Stimulated activated naive CD4-positive, alpha-beta T cell treated with Interleukin-2 at 50 U/mL for 16 hours (primary cell): ENCODE data around the gene RNF34.
A peak's percentile ranks its signal among the peaks of the same experiment; 100 is the strongest.
"Not testable (repeated sequence)": the region's sequence is repeated elsewhere in the genome, so short reads cannot be mapped to it uniquely, and the experiment has no call there.

Source experiments
- DNase-seq: peaks from one replicate; lab custom pipeline; 2025; lab: John Stamatoyannopoulos, UW

Gene RNF34, protein sequence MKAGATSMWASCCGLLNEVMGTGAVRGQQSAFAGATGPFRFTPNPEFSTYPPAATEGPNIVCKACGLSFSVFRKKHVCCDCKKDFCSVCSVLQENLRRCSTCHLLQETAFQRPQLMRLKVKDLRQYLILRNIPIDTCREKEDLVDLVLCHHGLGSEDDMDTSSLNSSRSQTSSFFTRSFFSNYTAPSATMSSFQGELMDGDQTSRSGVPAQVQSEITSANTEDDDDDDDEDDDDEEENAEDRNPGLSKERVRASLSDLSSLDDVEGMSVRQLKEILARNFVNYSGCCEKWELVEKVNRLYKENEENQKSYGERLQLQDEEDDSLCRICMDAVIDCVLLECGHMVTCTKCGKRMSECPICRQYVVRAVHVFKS

DNA sequence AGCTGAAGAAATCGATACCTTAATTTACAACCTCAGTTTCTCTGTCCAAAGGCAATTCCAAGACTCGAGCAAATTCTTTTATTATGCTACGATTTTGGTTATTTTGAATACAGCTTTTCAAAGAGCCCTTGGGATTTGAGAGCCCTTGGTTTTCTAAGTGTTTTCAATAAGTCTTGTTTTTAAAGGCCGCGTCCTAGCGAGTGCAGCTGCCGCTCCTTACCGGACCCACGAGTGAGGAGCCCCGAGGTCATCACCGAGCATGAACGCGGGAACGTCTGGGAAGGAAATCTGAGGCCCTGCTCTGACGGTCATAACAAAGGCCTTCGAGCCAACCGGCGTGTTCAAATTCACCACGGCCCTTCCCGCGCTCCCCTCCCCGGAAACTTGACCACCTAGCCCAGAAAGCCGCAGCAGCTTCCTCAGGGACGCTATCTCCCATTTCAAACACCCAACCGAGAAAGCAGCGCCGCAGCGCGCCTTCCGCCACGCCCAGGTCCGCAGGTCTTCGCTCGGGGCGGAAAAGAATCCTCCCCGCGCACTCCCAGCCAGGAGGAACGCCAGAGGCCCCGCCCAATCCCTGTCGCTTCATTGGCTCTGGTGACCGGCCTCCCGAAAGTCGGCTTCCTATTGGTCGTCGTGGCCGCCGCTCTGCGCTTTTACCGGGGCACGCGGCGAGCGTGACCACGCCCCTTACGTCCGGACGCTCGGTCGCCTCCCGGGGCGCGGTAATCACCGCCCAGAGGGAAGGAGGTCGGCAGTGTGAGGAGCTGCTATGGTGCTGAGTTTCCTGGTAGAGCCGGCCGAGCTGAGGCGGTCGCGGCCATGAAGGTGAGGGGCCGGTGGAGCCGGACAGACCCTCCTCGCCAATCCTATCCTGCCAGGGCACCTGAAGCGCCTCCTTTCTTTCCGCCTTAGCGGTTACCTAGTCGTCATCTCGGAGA, at the start of gene RNF34:
RNF34 (plus strand) TSS at position 728 of the 941 bp plus-strand sequence; CDS start at position 823, 95 bp downstream.
- peak; percentile 99 for DNase-seq

DNA sequence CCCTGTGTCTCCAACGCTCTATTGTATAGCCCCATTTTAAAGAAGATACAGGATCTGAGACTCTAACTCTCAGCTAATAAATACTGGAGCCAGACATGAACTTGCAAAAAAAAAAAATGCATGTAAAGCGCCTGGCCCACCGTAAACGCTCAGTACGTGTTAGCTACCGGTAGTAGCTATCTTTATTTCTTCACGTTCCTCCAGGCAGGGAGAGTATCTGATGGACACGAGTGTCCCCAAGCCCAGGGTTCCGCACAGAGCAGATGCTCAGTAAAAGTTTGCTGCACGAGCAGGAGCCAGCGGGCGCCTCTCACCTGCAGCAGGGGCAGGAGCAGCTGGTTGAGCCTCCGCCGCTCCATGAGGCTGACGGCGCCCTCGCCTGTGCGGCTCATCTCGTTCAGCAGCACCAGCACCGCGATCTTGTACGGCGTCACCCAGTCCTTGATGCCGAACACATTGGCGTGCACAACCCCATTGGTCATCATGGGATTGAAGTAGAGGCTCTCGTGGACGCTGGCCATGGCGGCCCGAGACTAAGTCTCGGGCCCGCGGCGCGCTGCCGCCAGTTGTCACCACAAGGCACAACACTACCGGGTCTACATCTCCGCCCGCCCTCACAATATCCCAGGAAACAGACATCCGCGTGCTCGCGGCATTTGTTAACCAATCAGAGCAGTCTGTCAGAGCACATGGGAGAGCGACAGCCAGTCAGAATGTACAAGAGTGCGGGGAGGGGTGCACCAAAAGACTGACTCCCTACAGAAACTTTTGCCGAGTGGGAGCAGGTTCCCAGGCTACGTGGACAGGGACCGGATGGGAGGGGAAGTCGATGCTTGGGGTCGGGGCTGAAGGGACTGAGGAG, 47.9 kb upstream of the RNF34 start, which contains the start of gene ANAPC5:
ANAPC5 (minus strand) TSS at position 592 of the 862 bp plus-strand sequence; CDS start at position 521, 71 bp downstream.
- peak; percentile 92 for DNase-seq

DNA sequence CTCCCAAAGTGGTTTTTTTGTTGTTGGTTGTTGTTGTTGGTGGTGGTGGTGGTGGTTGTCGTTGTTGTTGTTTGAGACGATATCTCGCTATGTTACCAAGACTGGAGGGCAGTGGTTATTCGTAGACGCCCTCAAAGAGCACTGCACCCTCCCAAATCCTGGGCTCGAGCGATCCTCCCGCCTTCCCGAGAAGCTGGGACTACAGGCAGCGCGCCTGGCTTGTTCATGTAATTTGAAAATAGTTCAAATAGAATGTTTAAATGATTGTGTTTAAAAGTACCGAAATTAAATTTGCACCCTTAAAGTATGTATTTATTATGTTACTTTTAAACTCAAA, 47.3 kb upstream of the RNF34 start:
- no peak for DNase-seq

DNA sequence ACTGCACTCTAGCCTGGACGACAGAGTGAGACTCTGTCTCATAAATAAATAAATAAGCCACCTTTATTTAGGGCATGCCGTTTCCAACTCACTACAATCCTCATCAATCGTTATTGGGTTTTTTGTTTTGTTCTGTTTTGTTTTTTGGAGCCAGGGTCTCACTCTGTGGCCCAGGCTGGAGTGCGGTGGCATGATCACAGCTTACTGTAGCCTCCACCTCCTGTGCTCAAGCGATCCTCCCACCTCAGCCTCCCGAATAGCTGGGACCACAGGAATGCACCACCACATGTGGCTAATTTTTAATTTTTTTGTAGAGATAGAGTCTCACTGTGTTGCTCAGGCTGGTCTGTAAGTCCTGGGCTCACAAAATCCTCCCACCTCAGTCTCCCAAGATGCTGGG, 44.1 kb upstream of the RNF34 start:
- DNase-seq, result no peak

DNA sequence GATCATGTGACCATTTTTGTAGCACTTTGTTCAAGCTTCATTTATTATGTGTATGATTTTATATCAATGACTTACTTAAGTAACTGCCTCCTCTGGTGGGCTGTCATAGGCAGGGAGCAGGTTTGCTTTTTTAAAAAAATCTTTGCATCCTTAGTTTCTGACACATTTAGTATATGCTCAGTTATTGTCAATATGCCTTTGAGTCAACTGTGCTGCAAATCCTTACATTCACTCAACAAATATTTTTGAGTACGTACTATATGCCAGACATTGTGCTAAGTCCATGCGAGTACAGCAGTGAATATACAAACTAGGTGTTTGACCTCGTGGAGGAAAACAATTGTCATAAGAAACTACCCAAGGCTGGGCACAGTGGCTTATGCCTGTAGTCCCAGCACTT, 43.3 kb upstream of the RNF34 start:
- DNase-seq, result no peak

DNA sequence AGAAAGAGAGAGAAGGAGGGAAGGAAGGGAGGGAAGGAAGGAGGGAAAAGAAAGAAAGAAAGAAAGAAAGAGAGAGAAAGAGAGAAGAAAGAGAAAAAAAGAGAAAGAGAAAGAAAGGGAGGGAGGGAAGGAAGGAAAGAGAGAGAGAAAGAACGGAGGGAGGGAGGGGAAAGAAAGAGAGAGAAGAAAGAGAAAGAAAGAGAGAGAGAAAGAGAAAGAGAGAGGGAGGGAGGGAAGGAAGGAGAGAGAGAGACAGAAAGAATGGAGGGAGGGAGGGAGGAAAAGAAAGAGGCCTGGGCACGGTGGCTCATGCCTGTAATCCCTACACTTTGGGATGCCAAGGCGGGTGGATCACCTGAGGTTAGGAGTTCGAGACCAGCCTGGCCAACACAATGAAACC, 42.6 kb upstream of the RNF34 start:
- DNase-seq, result no peak

DNA sequence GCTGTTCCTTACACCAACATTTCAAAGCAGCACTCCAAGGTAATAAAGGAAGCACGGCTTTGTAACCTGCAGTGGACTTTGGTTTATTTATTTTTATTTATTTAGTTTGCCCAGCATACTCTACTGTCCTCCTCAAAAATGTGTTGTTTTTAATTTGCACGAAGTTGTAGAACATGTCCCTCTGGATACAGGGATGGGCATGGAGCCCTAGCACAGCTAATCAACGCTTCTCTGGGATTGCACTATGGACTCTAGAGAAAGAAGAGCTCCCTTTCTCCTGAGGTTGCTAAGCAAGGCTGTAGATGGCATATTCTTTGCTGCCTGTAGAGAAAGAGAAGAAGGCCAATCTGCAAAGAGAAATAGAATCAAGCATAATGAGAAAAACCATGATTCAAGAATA, 41.8 kb upstream of the RNF34 start:
- DNase-seq, result no peak

DNA sequence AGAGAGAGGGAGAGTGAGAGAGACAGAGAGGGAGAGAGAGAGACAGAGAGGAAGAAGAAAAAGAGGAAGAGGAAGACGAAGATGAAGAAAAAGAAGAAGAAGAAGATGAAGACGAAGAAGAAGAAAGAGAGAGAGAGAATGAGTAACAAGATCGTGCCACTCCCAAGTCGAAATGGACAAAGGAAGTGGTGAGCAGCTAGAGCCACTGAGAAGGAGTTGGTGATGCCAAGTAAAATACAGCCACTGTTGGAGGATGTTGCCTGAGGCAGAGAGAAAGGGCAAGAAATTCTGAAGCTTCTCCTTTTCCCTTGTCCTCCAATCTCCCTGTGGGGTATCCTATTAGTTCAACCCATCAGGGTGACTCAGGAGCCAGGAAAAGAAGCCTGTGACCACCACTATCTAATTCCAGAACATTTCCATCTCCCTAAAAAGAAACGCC, 35.2 kb upstream of the RNF34 start:
- DNase-seq, result no peak

DNA sequence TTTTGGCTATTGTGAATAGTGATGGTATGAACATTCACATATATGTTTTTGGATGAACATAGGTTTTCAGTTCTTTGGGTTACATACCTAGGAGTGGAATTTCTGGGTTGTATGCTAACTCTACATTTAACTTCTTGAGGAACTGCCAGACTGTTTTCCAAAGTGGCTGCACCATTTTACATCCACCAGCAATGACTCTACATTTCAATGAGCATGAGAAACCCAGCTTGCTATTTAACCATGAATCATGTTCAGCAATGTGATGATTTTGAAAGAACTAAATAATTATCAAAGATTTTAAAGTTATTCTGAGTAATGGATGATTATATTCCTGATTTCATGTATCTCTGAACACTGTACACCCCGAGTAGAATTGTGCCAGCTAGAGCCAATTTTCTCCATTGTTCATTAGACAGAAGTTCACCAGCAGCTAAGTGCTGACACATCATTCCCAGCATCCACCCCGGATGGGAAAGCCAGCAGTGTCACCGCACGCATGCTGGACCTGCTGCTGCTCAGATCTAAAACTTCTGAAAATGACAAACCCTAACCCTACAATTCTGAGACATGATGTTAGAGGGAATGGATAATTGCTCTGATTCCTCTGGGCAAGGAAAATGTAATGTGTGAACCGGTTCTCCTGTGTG, 34.4 kb upstream of the RNF34 start:
- DNase-seq, result no peak

DNA sequence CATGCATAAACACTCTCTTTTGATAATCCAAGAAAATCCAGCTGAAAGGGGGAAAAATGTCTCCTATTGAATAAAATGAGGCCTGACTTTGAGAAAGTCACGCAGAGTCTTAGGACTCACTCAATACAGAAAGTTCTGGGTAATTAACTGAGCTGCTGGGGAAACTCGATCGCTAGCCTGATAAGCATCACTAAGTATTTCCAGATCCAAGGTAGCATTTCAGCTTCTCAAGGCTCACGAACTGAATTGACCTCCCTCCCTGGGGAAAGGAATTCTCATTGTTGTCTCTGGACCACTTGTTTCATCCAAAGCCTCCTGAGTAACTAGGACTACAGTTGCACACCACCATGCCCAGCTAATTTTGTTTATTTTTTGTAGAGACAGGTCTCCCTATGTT, 33.9 kb upstream of the RNF34 start:
- no peak for DNase-seq

DNA sequence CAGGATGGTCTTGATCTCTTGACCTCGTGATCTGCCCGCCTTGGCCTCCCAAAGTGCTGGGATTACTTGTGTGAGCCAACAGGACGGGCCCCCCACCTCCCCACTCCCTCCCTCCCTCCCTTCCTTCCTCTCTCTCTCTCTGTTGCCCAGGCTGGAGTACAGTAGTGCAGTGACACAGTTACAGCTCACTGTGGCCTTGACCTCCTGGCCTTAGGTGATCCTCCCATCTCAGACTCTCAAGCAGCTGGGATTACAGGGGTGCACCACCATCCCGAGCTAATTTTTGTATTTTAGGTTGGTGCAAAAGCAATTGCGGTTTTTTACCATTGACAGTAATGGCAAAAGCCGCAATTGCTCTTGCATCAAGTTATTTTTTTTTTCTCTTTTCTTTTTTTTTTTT, 28.5 kb upstream of the RNF34 start:
- no peak for DNase-seq

DNA sequence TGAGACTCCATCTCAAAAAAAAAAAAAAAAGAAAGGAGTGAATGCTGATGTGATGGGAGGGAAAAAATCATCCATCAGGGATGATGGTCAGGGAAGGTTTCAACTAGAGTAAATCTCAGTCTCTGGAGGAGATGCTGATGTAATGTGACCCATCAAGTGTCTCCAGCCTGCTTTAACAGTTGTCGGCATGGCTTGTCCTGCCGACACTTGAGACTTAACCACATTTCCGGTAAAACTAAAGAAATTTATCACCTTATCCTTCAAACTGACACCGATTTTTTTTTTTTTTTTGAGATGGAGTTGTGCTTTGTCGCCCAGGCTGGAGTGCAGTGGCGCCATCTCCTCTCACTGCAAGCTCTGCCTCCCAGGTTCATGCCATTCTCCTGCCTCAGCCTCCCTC, 26.2 kb upstream of the RNF34 start:
- no peak for DNase-seq

DNA sequence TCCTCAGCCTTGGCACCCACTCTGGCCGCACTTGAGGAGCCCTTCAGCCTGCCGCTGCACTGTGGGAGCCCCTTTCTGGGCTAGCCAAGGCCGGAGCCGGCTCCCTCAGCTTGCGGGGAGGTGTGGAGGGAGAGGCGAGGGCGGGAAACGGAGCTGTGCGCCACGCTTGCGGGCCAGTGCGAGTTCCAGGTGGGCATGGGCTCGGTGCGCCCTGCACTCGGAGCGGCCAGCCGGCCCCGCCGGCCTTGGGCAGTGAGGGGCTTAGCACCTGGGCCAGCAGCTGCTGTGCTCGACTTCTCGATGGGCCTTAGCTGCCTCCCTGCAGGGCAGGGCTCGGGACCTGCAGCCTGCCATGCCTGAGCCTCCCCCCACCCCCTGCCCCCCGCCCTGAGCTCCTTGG, 25.6 kb upstream of the RNF34 start:
- DNase-seq, result not testable (repeated sequence)

DNA sequence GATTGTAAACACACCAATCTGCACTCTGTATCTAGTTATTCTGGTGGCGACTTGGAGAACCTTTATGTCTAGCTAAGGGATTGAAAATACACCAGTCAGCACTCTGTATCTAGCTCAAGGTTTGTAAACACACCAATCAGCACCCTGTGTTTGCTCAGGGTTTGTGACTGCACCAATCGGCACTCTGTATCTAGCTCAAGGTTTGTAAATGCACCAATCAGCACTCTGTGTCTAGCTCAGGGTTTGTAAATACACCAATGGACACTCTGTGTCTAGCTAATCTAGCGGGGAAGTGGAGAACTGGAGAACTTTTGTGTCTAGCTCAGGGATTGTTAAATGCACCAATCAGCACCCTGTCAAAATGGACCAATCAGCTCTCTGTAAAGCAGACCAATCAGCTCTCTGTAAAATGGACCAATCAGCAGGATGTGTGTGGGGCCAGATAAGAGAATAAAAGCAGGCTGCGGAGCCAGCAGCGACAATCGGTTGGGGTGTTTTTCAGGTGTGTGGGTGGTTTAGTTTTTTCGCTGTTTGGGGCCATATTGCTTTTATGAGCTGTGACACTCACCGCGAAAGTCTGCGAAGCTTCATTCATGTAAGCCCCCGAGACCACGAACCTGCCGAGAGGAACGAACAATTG, 24.9 kb upstream of the RNF34 start:
- DNase-seq, result not testable (repeated sequence)

DNA sequence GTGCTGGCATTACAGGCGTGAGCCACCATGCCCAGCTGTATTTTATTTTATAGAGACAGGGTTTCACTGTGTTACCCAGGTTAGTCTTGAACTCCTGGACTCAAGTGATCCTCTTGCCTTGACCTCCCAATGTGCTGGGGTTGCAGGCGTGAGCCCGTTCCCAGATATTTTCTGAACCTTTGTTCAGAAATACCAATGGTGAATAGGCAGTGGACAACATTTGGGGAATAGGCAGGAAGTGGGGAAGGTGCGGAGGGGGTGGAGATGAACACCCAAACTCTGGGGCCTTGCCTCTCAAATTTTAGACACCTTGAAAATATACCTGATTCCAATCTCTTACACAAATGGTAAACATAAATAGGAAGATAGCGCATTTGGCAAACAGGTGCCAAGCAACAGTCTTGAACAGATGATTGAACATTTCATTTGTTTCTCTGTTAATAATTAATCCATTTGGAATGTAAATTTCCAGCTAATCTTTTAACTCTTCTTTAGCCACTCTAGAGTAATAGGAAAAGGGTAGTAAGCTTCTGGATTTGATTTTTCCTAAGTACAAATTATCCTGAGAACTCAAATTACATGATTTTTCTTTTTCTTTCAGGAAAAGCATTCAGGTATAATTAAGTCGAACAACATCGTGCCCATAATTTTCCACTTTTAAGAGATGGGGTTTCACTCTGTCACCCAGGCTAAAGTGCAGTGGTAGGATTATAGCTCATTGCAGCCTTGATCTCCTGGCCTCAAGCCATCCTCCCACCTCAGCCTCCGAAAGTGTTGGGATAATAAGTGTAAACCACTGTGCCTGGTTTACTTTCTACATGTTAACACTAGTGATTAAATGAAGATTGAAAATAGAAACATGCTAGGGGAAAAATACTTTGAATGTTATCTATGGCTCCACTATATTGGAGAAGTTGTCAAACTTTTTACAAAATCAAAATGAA, 22.9 kb upstream of the RNF34 start:
- no peak for DNase-seq

DNA sequence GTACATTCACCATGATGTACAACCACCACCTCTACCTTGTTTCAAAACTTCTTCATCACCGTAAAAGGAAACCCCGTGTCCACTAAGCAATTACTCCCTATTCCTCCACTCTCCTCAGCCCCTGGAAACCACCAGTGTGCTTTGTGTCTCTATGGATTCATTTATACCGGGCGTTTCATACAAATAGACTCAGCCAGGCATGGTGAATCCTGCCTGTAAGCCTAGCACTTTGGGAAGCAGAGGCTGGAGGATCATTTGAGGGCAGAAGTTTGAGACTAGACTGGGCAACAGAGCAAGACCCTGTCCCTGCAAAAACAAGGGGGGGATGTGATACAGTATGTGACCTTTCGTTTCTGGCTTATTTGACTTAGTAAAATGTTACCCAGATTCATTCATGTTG, 21.2 kb upstream of the RNF34 start:
- DNase-seq, result no peak

DNA sequence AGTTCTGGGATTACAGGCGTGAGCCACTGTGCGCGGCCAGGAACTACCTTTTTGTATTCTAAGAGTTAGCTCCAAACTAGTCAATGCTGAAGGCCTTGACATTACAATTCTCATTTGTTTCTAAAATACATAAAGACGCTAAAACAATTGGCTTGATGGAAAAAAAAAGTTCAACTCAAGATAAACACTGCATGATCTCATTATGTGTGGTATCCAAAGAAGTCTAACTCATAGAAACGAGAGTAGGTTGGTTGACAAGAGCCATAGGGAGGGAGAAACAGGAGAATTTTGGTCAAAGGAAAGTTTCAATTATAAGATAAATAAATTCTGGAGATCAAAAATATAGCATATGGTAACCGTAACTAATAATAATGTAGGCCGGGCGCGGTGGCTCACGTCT, 20.0 kb upstream of the RNF34 start:
- DNase-seq, result no peak

DNA sequence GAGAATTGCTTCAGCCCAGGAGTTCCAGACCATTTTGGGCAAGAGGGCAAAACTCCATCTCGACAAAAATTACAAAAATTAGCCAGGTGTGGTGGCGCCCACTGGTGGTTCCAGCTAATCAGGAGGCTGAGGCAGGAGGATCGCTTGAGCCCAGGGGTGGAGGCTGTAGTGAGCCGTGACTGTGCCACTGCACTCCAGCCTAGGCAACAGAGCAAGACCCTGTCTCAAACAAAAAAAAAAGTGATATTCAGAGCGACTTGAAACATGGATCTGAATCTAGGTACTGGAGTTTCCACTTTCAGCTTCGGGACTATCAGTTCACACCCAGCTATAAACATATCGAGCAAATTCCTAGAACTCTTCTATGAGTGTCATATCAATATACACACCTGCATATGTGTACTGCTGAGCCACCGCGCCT, 16.3 kb upstream of the RNF34 start:
- no peak for DNase-seq

DNA sequence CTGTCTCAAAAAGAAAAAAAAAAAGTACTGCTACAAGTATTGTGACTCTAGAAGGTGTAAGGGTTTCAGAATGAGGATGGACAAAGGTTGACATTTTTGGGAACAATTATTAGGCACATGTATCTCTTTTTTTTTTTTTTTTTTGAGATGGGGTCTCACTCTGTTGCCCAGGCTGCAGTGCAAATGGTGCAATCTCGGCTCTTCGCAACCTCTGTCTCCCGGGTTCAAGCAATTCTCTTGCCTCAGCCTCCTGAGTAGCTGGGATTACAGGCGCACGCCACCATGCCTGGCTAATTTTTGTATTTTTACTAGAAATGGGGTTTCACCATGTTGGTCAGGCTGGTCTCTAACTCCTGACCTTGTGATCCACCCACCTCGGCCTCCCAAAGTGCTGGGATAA, 15.0 kb upstream of the RNF34 start:
- DNase-seq, result not testable (repeated sequence)

DNA sequence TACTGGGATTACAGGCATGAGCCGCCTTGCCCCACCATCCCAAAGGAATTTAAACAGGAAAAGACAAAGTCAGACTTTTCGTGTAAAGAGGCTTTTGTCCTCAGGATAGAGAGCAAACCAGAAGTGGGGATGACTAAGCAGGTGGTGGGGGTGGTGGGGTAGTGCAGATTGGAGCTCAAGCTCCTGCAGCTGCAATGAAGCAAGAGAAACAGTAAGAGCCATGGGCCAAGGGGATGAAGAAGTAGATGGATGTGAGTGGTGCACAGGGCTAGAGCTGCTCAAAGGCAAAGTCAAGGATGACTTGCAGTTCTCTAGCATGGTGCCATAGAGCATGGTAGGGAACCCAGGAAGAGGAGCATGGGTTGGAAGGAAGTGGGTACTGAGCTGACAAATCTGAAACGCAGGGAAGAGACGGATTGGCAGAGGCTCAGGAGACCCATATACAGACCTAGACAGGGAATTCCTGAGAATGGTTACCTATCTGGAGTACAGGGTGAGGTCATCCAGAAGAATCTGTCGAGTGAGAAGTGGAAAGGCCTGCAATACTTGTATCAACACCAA, 11.4 kb upstream of the RNF34 start:
- DNase-seq, result no peak
